GM12878 (cell line): ENCODE data around the gene MCC. TPM values are rescaled to one million over a fixed set of nuclear protein-coding genes. Genes with fewer than 3 reads are reported as not detected.
A peak's percentile ranks its signal among the peaks of the same experiment; 100 is the strongest.

ENCODE experiments used
- ATAC-seq: fragments of 200-7000 bp; cut with Tn5 transposase; 3 replicates; pipeline ENCODE4 v1.9.1; 2020; ENCODE audit warnings: mild to moderate bottlenecking, moderate library complexity
- BruUV-seq: library from RNA; stranded (reverse); fragments of 400-500 nt; replicated peaks from 2 replicates; lab custom pipeline; 2021; lab: Mats Ljungman, UMichigan
- CTCF ChIA-PET: fragments of 300-600 bp; sonication (Branson Sonifier 250); formaldehyde crosslinking; extraction: SDS; loops from one replicate; lab custom pipeline; 2021; ENCODE audit warnings: inconsistent platforms; lab: Yijun Ruan, JAX
- POLR2A ChIA-PET: fragments of 350-600 bp; formaldehyde crosslinking; extraction: SDS; loops from one replicate; lab custom pipeline; 2021; ENCODE audit warnings: inconsistent platforms; lab: Charles Lee
- RAD21 ChIA-PET: fragments of 300-600 bp; sonication (Branson Sonifier 250); formaldehyde crosslinking; loops from one replicate; lab custom pipeline; 2023; ENCODE audit warnings: antibody characterized with exemption; ENCODE audit not compliant: unreplicated experiment; lab: Charles Lee
- SMC1A ChIA-PET: fragments of 300-600 bp; sonication (Branson Sonifier 250); formaldehyde crosslinking; loops from one replicate; lab custom pipeline; 2023; ENCODE audit not compliant: unreplicated experiment, uncharacterized antibody; lab: Charles Lee
- DNase-seq: peaks from one replicate; pipeline ENCODE4 v3.0.0-alpha.2; 2011; ENCODE audit warnings: low read depth, low spot score
- FAIRE-seq: peaks from 3 replicates; lab custom pipeline; 2011; peaks lifted over from hg19 to GRCh38; lab: Jason Lieb, UNC
- H2AFZ ChIP-seq: 2 replicates; pipeline ENCODE4 v1.6.0; 2011; ENCODE audit warnings: low read depth, low read length, control low read depth; ENCODE audit not compliant: control insufficient read depth
- H3K27ac ChIP-seq: 2 replicates; pipeline ENCODE4 v1.5.1; 2011; ENCODE audit warnings: control low read depth; ENCODE audit not compliant: control insufficient read depth, insufficient read depth
- H3K27me3 ChIP-seq, 2 experiments: replicated peaks in 1 of 2; 2 replicates each; pipeline versions ENCODE4 v1.6.0 to v1.6.1; 2011; ENCODE audit warnings: low read length in 1 of 2; ENCODE audit not compliant: control insufficient read depth in 2 of 2, insufficient read depth in 2 of 2
- H3K36me3 ChIP-seq, 2 experiments: 2 replicates each; pipeline ENCODE4 v1.5.1; 2011; ENCODE audit warnings: low read length in 1 of 2; ENCODE audit not compliant: control insufficient read depth in 2 of 2, insufficient read depth in 2 of 2
- H3K4me1 ChIP-seq: 2 replicates; pipeline ENCODE4 v1.6.1; 2011; ENCODE audit warnings: mild to moderate bottlenecking, low read length, moderate library complexity, mixed read lengths; ENCODE audit not compliant: control insufficient read depth, insufficient read depth
- H3K4me2 ChIP-seq: 2 replicates; pipeline ENCODE4 v1.6.0; 2011; ENCODE audit warnings: control low read depth; ENCODE audit not compliant: control insufficient read depth, insufficient read depth
- H3K4me3 ChIP-seq: fragments of 200-600 bp; sonication (generic); 2 replicates; pipeline ENCODE4 v1.5.1; 2016
- H3K79me2 ChIP-seq: 2 replicates; pipeline ENCODE4 v1.6.0; 2011; ENCODE audit warnings: low read length; ENCODE audit not compliant: control insufficient read depth, insufficient read depth
- H3K9ac ChIP-seq: 2 replicates; pipeline ENCODE4 v1.8.0; 2011; ENCODE audit warnings: low read length, control low read depth, mixed read lengths; ENCODE audit not compliant: control insufficient read depth, insufficient read depth
- H3K9me3 ChIP-seq: replicated peaks from 3 replicates; pipeline ENCODE4 v1.5.1; 2011; ENCODE audit warnings: mild to moderate bottlenecking, low read length; ENCODE audit not compliant: control insufficient read depth, insufficient read depth
- H4K20me1 ChIP-seq: 2 replicates; pipeline ENCODE4 v1.6.0; 2011; ENCODE audit not compliant: control insufficient read depth, insufficient read depth
- ATF3 ChIP-seq: IDR thresholded peaks from 2 replicates; pipeline ENCODE4 v1.6.1; 2011; ENCODE audit warnings: low read depth, mild to moderate bottlenecking, low read length, moderate library complexity, borderline replicate concordance; ENCODE audit errors: extremely low read depth
- BRCA1 ChIP-seq: IDR thresholded peaks from 2 replicates; pipeline ENCODE4 v1.6.1; 2011; ENCODE audit warnings: low read depth, low read length, improper control_type of control experiment
- CBX5 ChIP-seq: sonication (generic); IDR thresholded peaks from 2 replicates; pipeline ENCODE4 v1.6.1; 2016; ENCODE audit warnings: low read depth, moderate library complexity, mild to moderate bottlenecking, inconsistent platforms
- NR2F1 ChIP-seq: fragments of 450-650 bp; conservative IDR thresholded peaks from 2 replicates; pipeline ENCODE4 v1.6.1; 2017; ENCODE audit warnings: mild to moderate bottlenecking
- POU2F2 ChIP-seq: IDR thresholded peaks from 3 replicates; pipeline ENCODE4 v1.6.1; 2011; ENCODE audit warnings: low read depth, mild to moderate bottlenecking, low read length, borderline replicate concordance
- RAD21 ChIP-seq: IDR thresholded peaks from 2 replicates; pipeline ENCODE4 v1.6.1; 2011; ENCODE audit warnings: mild to moderate bottlenecking, low read depth, low read length, moderate library complexity; ENCODE audit not compliant: insufficient read depth
- RUNX3 ChIP-seq: IDR thresholded peaks from 2 replicates; pipeline ENCODE4 v1.6.1; 2012; ENCODE audit warnings: low read length, inconsistent platforms
- SIX5 ChIP-seq: IDR thresholded peaks from 2 replicates; pipeline ENCODE4 v1.6.1; 2011; ENCODE audit warnings: mild to moderate bottlenecking, low read depth, low read length, moderate library complexity; ENCODE audit not compliant: severe bottlenecking
- WGBS: methylation state at CpG from one replicate; pipeline ENCODE4 v1.1.6; 2016; ENCODE audit warnings: low lambda C conversion rate; ENCODE audit not compliant: insufficient replicate concordance, insufficient coverage; ENCODE audit errors: missing lambda C conversion rate; 5-methylcytosine and 5-hydroxymethylcytosine counted together
- in situ Hi-C: fragments of 300-500 bp; cut with MboI; formaldehyde crosslinking; loops from 9 replicates; pipeline ENCODE4 v1.14.3; 2018; ENCODE audit warnings: mixed read lengths
- intact Hi-C: fragments of 100-400 bp; cut with micrococcal nuclease; formaldehyde crosslinking; loops from one replicate; pipeline ENCODE4 v1.14.2; 2022; ENCODE audit not compliant: unreplicated experiment
- polyA plus RNA-seq, 11 experiments: library from polyadenylated mRNA; depleted of rRNA in 4 of 11; unstranded in 6 of 11; stranded (reverse) in 5 of 11; fragments of >200 nt; fragmentation: Nextera tagmentation in 4 of 11; fragmentation: Illumina TruSeq in 1 of 11; extraction: Ambion mirVana in 4 of 11; extraction: Trizol in 1 of 11; gene quantifications; 1 replicate in 1 of 11; 2 replicates in 10 of 11; pipeline versions ENCODE4 v1.2.1 to v1.2.3, GENCODE V29; 2011 to 2016; ENCODE audit warnings: inconsistent platforms in 2 of 11, missing spikeins in 2 of 11, low read depth in 1 of 11
- total RNA-seq, 4 experiments: library from RNA; depleted of rRNA in 3 of 4; stranded (reverse); fragments of >200 nt in 3 of 4; fragmentation: Illumina TruSeq in 1 of 4; extraction: Trizol in 1 of 4; gene quantifications; 2 replicates each; pipeline versions ENCODE4 v1.2.1 to v1.2.3, GENCODE V29; 2013 to 2021
- TF ChIP-seq, protein P1 (sequence below): fragments of 450-650 bp; IDR thresholded peaks from 2 replicates; pipeline ENCODE4 v1.6.1; 2017; ENCODE audit warnings: low read depth, mild to moderate bottlenecking, moderate library complexity
- TF ChIP-seq, protein P2 (sequence below): fragments of 450-650 bp; formaldehyde crosslinking; IDR thresholded peaks from 2 replicates; pipeline ENCODE4 v1.4.0; 2022; ENCODE audit warnings: mild to moderate bottlenecking, moderate library complexity
- TF ChIP-seq, protein P3 (sequence below): IDR thresholded peaks from 2 replicates; pipeline ENCODE4 v1.6.1; 2011; ENCODE audit warnings: borderline replicate concordance, low read depth, mild to moderate bottlenecking, moderate library complexity, mixed read lengths, low read length; ENCODE audit not compliant: insufficient read depth; ENCODE audit errors: extremely low read length
- TF ChIP-seq, protein P4 (sequence below), 3 experiments: IDR thresholded peaks in 2 of 3; conservative IDR thresholded peaks in 1 of 3; 2 replicates each; pipeline ENCODE4 v1.5.1; 2011; ENCODE audit warnings: low read depth in 3 of 3, low read length in 3 of 3, mild to moderate bottlenecking in 3 of 3, control low read depth in 2 of 3, moderate library complexity in 2 of 3, inconsistent platforms in 1 of 3, mixed read lengths in 1 of 3; ENCODE audit not compliant: control insufficient read depth in 2 of 3, insufficient read depth in 1 of 3; ENCODE audit errors: extremely low read depth in 1 of 3

Gene MCC
- total and polyA plus RNA-seq, 10 of the 15 experiments (the other 5 are each of a cell fraction or from before 2014, with no cell fraction given) = 0.03 to 0.86 (median 0.16) TPM

DNA sequence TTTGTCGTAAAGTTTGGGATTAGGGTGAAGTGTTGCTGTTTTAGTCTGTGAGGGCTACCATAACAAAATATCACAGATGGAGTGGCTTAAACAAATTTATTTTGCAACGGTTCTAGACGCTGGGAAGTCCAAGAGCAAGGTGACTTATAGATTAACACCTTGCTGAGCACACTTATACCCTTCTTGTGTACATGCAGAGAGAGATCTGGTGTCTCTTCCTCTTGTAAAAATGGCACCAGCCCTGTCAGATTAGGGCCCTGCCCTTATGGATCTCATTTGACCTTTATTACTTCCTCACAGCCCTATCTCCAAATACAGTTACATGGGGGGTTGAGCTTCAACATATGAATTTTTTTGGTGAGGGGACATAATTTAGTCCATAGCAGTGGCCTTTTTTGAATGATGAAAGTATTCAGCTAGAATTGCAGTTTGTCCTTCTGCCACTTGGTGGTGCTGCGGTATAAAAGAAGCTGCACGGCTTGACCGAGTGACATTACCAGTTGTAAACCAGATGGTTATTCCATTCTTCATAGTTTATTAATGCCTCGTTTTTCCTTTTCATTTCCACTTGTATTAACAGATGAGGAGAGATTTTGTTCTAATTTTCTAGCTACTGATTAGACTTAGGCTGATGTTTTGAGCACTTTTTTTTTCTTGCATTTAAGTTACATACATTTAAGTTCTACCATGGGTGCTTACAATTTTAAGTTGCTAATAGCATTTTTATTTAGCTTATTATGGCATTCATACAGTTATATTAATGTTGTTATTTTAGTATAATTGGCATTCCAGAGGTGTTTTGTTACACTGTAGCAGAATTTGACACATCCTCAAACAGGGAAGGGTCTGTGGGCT, 492.3 kb downstream of the MCC start:
- H4K20me1 ChIP-seq = no peaks in the 10 kb centered on the region
- BruUV-seq = no TSS peak
- peak; percentile 90 for FAIRE-seq
- WGBS = 29% methylated on average over 7 of the region's 7 CpGs
- intact Hi-C loops (loop anchor here (1.0 to 5.0 kb wide), 4 partner anchors 335 to 610 kb away; no protein-coding TSS in a partner anchor), in situ Hi-C loops (loop anchor here (25.0 kb wide), 1 partner anchor 1416 kb away; no protein-coding TSS in a partner anchor)
- ChIA-PET RAD21 (interaction anchor here (0.6 to 2.9 kb wide), 36 partner anchors 9 to 616 kb away, joined by 3 to 19 read pairs (median 4); partner anchors contain the start of gene YTHDC2), POLR2A (interaction anchor here (0.6 to 1.9 kb wide), 3 partner anchors 8 to 28 kb away, joined by 3 to 6 read pairs (median 5); no protein-coding TSS in a partner anchor), CTCF (interaction anchor here (0.6 to 3.6 kb wide), 89 partner anchors 10 to 616 kb away, joined by 3 to 79 read pairs (median 4); partner anchors contain the start of genes DCP2, SRP19 and YTHDC2), SMC1A (interaction anchor here (0.6 to 3.5 kb wide), 34 partner anchors 10 to 610 kb away, joined by 3 to 30 read pairs (median 4); partner anchors contain the start of genes DCP2 and YTHDC2)
- H3K36me3 ChIP-seq = peaks cover 4 to 6% of the 10 kb centered on the region in 2 experiments; a peak in 2 of 4 replicates
- H3K79me2 ChIP-seq = peaks cover 20% of the 10 kb centered on the region
- no peak overlapping the region for H3K27ac ChIP-seq
- H3K4me1 ChIP-seq = no peaks in the 10 kb centered on the region
- no peak overlapping the region for H3K4me2 ChIP-seq
- H3K9ac ChIP-seq = no peak overlapping the region
- DNase-seq = no peak
- no peak overlapping the region for H2AFZ ChIP-seq
- ATAC-seq = peak; percentile 95
- H3K4me3 ChIP-seq = no peak overlapping the region
- H3K27me3 ChIP-seq = no peaks in the 10 kb centered on the region
- H3K9me3 ChIP-seq = no peaks in the 10 kb centered on the region
- TF ChIP-seq, protein P1, sequence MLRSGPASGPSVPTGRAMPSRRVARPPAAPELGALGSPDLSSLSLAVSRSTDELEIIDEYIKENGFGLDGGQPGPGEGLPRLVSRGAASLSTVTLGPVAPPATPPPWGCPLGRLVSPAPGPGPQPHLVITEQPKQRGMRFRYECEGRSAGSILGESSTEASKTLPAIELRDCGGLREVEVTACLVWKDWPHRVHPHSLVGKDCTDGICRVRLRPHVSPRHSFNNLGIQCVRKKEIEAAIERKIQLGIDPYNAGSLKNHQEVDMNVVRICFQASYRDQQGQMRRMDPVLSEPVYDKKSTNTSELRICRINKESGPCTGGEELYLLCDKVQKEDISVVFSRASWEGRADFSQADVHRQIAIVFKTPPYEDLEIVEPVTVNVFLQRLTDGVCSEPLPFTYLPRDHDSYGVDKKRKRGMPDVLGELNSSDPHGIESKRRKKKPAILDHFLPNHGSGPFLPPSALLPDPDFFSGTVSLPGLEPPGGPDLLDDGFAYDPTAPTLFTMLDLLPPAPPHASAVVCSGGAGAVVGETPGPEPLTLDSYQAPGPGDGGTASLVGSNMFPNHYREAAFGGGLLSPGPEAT = no peak
- TF ChIP-seq NR2F1 = no peak
- TF ChIP-seq SIX5 = no peak
- no peak for TF ChIP-seq RUNX3
- TF ChIP-seq CBX5 = no peak
- TF ChIP-seq, protein P2, sequence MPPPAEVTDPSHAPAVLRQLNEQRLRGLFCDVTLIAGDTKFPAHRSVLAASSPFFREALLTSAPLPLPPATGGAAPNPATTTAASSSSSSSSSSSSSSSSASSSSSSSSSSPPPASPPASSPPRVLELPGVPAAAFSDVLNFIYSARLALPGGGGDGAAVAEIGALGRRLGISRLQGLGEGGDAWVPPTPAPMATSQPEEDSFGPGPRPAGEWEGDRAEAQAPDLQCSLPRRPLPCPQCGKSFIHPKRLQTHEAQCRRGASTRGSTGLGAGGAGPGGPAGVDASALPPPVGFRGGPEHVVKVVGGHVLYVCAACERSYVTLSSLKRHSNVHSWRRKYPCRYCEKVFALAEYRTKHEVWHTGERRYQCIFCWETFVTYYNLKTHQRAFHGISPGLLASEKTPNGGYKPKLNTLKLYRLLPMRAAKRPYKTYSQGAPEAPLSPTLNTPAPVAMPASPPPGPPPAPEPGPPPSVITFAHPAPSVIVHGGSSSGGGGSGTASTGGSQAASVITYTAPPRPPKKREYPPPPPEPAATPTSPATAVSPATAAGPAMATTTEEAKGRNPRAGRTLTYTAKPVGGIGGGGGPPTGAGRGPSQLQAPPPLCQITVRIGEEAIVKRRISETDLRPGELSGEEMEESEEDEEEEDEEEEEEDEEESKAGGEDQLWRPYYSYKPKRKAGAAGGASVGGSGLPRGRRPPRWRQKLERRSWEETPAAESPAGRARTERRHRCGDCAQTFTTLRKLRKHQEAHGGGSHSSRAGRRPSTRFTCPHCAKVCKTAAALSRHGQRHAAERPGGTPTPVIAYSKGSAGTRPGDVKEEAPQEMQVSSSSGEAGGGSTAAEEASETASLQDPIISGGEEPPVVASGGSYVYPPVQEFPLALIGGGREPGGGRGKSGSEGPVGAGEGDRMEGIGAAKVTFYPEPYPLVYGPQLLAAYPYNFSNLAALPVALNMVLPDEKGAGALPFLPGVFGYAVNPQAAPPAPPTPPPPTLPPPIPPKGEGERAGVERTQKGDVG (CRISPR knock-in tag) = no peak
- 0 out of 3 replicates have a peak, but pooled peaks have one; percentile 17 for TF ChIP-seq POU2F2
- TF ChIP-seq, protein P3, sequence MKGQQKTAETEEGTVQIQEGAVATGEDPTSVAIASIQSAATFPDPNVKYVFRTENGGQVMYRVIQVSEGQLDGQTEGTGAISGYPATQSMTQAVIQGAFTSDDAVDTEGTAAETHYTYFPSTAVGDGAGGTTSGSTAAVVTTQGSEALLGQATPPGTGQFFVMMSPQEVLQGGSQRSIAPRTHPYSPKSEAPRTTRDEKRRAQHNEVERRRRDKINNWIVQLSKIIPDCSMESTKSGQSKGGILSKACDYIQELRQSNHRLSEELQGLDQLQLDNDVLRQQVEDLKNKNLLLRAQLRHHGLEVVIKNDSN = no peak
- no peak for TF ChIP-seq ATF3
- no peak for TF ChIP-seq BRCA1
- peak; percentile 88 for TF ChIP-seq RAD21
- TF ChIP-seq, protein P4, sequence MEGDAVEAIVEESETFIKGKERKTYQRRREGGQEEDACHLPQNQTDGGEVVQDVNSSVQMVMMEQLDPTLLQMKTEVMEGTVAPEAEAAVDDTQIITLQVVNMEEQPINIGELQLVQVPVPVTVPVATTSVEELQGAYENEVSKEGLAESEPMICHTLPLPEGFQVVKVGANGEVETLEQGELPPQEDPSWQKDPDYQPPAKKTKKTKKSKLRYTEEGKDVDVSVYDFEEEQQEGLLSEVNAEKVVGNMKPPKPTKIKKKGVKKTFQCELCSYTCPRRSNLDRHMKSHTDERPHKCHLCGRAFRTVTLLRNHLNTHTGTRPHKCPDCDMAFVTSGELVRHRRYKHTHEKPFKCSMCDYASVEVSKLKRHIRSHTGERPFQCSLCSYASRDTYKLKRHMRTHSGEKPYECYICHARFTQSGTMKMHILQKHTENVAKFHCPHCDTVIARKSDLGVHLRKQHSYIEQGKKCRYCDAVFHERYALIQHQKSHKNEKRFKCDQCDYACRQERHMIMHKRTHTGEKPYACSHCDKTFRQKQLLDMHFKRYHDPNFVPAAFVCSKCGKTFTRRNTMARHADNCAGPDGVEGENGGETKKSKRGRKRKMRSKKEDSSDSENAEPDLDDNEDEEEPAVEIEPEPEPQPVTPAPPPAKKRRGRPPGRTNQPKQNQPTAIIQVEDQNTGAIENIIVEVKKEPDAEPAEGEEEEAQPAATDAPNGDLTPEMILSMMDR (IDR thresholded peaks at IDR 0.05 in 2 of 3, conservative IDR thresholded peaks at IDR 0.05 in 1 of 3; ENCODE audit: control insufficient read depth in 2 of 3, extremely low read depth in 1 of 3, insufficient read depth in 1 of 3, low read depth in 3 of 3, low read length in 3 of 3) = peak; percentile 79 to 93 (median 90)
